Epithelial cell of esophagus (primary cell): ENCODE measurements around the gene DPYSL5.

Source experiments
- DNase-seq: peaks from one replicate; pipeline ENCODE4 v3.0.0; 2010; ENCODE audit warnings: low read depth
- H3K4me3 ChIP-seq: 2 replicates; pipeline ENCODE4 v1.5.1; 2011; ENCODE audit warnings: mild to moderate bottlenecking, low read length, control low read depth
- CTCF ChIP-seq: IDR thresholded peaks from 2 replicates; pipeline ENCODE4 v1.5.1; 2011; ENCODE audit warnings: low read depth, mild to moderate bottlenecking, low read length, control low read depth, inconsistent platforms; ENCODE audit not compliant: insufficient read depth; ENCODE audit errors: missing control alignments

Gene DPYSL5

GRCh38 chr2:26988058-26988860, 140.3 kb downstream of the DPYSL5 start:
- DNase-seq, result peak; percentile 34
- no peak overlapping the region for H3K4me3 ChIP-seq
- TF ChIP-seq CTCF, result no peak

GRCh38 chr2:26989156-26989555, 141.2 kb downstream of the DPYSL5 start:
- DNase-seq, result no peak
- no peak overlapping the region for H3K4me3 ChIP-seq
- no peak for TF ChIP-seq CTCF

GRCh38 chr2:26991717-26992116, 143.8 kb downstream of the DPYSL5 start:
- DNase-seq, result no peak
- no peak for TF ChIP-seq CTCF
- H3K4me3 ChIP-seq, result no peak overlapping the region

GRCh38 chr2:26993768-26994167, 145.8 kb downstream of the DPYSL5 start:
- DNase-seq, result peak; percentile 19
- no peak for TF ChIP-seq CTCF
- H3K4me3 ChIP-seq, result no peak overlapping the region

GRCh38 chr2:26994983-26995382, 147.1 kb downstream of the DPYSL5 start:
- H3K4me3 ChIP-seq, result no peak overlapping the region
- no peak for TF ChIP-seq CTCF
- no peak for DNase-seq

- no peak for DNase-seq
- no peak for TF ChIP-seq CTCF
- no peak overlapping the region for H3K4me3 ChIP-seq
These were observed 149.5 kb downstream of the DPYSL5 start for GRCh38 chr2:26997394-26997793.

- no peak overlapping the region for H3K4me3 ChIP-seq
- DNase-seq, result no peak
These were observed 150.4 kb downstream of the DPYSL5 start for GRCh38 chr2:26998323-26998722.

More at GRCh38 chr2:26998323-26998722, 150.4 kb downstream of the DPYSL5 start:
- TF ChIP-seq CTCF, result no peak
